HG02642 (cell line): ENCODE data around the gene CHRNA9.

Source experiments
- ATAC-seq: cut with Tn5 transposase; IDR thresholded peaks from one replicate; pipeline ENCODE4 v1.9.1; 2021; ENCODE audit warnings: mild to moderate bottlenecking; ENCODE audit not compliant: unreplicated experiment, poor library complexity

The CHRNA9 gene

DNA sequence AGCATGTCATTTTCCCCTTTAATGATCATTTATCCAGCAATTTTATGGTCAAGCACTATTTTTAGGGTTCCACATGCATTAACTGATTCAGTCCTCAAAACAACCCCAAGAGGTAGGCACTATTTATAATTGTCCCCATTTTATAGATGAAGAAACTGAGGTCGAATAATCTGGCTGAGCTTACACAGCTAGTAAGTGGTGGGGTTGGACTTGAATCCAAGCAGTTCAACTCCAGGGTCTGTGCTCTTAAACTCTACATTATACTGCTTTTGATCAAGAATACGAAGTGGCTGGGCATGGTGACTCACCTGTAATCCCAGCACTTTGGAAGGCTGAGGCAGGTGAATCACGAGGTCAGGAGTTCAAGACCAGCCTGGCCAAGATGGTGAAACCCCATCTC lies 3.2 kb upstream of the CHRNA9 start:
- no peak for ATAC-seq

DNA sequence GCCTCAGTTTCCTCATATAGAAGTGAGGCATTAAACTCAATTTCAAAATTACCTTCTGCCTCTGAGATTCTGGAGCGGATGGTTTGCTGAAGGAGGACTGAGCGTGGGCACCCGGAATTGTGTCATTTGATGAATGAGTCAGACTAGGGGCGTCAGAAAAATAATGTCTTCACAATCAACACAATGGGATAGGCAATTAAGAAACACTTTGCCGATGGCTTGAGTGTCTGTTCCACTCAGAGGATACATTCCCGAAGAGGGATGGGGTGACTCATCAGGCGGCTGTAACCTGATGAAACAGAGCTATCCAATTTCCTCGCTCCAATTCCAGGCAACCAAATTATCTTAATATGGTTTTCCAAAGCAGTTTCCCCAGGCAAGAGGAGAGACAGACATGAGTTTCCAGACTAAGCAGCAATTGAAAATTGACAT lies 1.2 kb upstream of the CHRNA9 start:
- no peak for ATAC-seq

DNA sequence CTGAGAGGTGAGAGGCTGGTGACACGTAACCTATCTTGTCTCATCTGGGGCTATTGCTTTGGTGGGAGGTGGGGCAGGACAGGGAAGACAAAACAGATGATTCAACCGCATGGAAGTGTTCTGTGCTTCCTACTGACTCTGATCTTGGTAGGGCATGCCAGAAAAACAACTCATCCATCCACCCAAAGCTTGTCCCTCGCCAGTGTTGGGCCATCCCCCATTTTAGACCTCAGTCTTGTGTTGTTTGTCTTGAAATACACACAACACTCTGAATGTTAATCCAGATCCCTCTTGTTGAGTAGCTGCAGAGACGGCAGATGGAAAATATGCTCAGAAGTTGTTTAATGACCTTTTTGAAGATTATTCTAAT lies 377 bp downstream of the CHRNA9 start:
- ATAC-seq = no peak

DNA sequence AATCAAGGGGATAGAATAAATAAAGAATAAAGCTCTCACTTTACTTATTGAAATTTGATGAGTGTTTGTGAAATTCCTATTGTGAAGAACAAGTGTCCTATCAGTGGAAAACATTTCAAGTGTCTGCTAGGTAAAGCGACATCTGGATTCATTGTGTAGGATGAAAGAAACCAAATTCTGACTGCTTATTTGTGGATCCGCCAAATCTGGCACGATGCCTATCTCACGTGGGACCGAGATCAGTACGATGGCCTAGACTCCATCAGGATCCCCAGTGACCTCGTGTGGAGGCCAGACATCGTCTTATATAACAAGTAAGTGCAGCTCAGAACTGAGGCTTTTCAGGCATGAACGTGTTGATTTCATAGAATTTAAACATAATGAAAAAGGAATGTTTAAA lies 1.9 kb downstream of the CHRNA9 start:
- no peak for ATAC-seq

DNA sequence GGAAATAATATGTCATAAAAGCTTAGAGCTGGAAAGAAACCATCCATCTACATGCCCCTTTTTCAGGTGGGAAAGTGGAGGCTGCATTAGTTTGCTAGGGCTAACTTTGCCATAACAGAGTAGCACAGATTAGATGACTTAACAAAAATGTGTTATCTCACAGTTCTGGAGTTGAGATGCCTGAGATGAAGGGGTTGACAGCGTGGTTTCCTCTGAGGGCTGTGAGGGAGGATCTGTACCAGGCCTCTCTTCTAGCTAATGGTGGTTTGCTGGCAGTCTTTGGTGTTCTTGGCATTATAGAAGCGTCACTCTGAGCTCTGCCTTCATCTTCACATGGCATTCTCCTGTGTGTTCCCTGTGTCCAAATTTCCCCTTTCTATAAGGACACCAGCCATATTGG lies 2.4 kb downstream of the CHRNA9 start:
- no peak for ATAC-seq

DNA sequence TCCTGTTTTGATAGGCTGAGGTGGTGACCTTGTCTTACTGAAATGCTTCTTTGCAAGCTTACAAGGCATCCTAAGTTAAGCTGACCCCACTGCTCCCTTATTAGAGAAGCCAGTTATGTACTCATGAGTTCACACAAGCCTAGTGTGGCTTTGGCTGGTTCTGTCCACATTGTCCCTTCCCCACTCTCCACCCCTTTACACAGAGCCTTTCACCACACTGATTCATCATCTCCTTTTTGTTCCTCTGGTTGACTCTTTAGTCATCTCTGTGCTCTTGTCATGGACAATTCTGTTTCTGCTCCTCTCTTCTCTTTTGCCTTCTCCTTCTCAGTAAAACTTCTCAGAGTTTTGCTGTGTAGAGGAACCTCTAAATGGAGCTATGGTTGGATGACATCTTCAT lies 4.9 kb downstream of the CHRNA9 start:
- ATAC-seq = no peak

DNA sequence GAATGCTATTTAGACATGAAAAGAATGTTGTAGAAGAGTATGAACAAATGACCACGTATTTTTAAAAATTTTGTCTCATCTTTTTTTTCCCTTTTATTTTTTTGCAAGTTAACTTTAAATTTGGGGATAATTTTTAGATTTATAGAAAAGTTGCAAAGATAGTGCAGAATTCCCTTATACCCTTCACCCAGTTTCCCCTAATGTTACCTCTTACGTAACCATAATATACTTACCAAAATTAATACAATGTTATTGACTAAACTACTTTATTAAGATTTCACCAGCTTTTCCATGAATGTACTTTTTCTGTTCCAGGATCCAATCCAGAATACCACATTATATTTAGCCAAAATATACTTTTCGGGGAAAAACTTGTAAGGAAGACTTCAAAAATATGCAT lies 12.3 kb downstream of the CHRNA9 start:
- ATAC-seq = no peak

DNA sequence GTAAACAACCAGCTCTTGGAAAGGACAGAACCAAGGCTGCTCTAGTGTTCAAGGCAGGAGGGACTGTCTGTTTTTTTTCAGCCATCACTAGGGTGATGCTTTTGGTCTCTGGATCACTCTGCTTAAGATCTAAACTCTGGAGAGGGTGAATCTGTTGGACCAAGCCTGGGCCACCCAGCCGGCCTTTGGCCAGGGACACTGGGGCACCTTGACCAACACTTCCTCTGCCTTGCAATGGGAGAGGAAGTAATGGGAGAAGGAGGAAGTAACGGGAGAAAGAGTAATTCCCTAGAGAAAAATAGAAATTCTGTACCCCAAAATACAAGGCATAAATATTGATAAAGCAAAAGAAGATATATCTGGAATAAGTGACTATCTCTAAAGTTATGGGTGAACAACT lies 12.9 kb downstream of the CHRNA9 start:
- no peak for ATAC-seq

DNA sequence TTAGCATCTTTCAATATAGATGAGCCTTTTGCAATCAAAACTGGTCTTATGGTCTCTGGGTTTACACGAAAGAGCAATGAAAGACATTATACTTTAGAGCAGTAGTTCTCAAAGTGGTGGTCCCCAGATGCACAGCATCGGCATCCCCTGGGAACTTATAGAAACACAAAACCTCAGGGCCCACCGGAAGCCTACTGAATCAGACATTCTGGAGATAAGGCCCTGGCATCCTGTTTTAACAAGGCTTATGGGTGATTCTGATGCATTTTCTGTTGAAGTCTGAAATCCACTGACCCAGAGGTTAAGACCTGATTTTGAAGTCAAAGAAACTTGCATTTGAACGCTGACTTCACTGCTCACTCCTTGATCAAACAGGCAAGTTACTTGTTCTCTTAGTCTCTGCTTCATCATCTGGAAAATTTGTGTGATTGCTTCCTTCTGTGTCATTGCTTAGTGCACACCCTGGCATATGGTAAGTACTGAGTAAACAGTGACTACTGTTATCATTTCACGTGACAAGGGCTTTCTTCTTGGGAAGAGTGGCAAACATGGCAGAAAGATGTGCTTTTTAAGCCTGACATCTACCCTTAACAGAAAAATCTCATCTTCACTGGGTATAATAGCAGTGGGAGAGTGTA lies 14.5 kb downstream of the CHRNA9 start:
- ATAC-seq = no peak

DNA sequence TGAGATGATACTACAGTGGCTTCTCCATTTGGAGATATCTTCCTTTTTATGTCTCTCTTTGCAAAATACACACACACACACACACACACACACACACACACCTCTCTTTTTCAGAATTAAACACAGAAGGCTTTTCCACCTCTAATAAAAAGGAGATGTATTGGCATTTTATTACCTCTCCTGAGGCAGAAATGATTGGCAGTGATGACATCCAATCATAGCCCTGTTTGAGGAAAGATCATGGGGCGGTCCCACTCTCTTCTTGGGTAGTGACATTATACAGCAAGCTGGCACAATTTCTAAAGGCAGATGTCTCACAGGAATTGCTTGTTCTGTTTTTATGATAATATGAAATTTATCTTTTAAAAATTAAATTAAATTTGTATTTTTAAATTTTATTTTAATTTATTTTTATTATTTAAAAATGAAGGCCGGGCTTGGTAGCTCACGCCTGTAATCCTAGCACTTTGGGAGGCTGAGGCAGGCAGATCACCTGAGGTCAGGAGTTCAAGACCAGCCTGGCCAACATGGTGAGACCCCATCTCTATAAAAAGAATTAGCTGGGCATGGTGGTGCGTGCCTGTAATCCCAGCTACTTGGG lies 15.6 kb downstream of the CHRNA9 start:
- ATAC-seq = no peak

DNA sequence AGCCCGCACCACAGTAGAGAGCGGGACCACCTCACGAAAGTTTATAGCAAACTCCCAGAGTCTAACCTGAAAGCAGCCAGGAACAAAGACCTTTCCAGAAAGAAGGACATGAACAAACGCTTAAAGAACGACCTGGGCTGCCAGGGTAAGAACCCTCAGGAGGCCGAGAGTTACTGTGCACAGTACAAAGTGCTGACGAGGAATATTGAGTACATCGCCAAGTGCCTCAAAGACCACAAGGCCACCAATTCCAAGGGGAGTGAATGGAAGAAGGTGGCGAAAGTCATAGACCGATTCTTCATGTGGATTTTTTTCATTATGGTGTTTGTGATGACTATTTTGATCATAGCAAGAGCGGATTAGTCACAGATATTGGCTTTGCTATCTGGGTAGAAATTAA lies 19.0 kb downstream of the CHRNA9 start:
- no peak for ATAC-seq

DNA sequence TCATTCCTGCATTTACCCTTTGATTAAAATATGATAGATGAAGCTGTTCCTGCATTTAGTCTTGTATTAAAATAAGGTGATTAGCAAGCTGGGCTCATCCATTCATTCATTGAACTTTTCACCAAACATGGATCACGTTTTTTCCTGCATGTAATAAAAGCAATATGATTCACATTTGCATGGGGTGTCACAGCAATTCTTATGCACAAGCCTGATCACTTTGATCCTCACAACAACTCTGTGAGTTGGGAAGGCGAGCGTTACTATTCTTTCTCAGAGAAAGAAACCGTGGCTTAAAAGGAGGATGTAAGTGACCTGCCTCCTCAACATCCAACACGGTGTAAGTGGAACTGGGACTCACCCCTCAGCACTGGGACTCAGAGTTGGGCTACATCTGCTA lies 20.0 kb downstream of the CHRNA9 start:
- ATAC-seq = no peak

DNA sequence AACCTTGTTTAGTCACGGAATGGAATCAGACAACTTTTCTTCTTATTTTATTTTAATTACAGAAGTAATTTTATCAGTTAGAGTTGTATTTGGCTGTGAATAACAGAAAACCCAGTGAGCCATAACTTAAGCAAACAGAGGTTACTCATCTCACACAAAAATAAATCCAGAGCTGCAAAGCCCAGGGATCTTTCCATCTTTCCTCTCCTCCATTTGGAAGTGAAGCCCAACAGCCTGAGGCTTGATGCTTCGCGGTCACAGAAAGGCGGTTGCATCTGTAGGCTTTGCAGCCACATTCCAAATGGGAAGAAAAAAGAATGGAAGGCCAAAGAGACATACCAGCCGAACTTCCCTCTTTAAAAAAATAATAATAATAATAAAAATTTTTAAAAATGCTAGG lies 22.6 kb downstream of the CHRNA9 start:
- ATAC-seq = no peak

DNA sequence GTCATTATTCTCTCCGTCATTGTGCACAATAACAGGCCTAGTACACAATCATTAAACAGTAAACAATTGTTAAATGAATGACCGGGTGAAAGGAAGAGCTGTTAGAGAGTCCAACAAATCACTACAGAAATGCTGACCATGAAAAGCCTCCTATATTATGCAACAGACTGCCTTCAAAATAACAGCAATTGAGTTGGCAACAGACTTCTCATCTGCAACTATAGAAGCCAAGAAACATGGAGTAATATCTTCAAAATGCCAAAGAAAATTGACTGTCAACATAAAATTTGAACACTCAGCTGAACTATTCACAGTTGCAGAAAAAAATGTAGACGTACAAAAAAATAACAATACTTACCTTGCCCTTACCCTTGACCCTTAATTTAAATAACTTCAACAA lies 26.2 kb downstream of the CHRNA9 start:
- no peak for ATAC-seq

DNA sequence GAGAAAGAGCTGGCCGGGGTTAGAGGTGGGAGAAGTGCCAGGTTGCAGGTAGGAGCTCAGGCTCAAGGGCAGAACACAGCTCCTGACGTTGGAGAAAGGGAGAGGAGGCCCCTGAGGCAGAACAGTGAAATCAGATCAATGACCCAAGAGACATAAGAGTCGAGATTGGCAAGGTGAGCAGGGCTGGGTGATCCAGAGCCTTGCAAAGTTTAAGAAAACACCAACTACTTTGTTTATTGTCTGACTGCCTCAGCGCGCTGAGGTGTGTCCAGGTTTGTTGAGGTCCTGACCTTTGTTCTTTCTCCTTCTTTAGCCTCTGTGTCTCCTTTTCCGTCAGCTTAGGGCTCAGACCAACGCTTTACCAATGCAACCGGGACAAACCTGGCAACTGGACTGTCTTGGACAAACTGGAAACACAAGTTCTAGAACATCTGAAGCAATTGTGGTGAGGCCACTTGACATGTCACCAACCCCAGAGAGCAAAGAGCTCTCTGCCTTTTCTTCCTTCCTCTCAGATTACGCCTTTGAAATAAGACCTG lies 28.3 kb downstream of the CHRNA9 start:
- ATAC-seq = no peak

DNA sequence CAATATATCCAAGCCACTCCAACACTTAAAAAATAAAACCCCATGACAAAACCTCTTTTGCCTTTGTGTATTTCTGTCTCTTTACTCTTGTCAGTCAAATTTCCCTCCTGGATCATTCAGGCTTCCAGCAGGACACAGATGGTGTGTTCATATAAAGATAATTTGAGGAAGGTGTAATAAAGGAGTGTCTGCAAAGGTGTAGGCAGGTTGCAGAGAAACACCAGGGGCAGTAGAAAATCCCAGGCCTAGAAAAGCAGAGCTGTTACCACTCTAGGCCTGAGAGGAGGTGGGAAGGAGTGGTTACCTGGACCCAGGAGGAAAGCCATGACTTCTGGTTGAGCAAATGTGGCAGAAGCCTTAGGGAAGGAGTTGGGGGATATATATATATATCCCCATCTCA lies 28.8 kb downstream of the CHRNA9 start:
- no peak for ATAC-seq

DNA sequence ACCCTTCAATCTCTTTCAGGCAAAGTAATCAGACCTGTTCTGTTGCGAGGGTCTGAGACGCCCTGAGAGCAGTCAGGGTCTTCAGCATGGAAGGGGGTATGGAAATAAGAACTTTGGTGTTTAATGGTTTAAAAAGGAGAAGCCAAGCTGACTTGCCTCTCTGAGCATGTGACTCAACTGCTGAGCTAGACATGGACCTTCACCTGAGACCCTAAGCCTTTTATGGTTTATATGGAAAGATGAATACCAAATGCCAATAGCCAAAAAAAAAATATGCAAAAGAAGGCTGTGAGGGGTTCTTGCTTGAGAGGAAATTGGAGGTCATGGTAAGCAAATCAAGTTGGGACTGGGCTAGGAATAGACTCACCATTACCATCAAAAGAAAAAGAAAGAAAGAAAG lies 30.6 kb downstream of the CHRNA9 start:
- ATAC-seq = no peak

DNA sequence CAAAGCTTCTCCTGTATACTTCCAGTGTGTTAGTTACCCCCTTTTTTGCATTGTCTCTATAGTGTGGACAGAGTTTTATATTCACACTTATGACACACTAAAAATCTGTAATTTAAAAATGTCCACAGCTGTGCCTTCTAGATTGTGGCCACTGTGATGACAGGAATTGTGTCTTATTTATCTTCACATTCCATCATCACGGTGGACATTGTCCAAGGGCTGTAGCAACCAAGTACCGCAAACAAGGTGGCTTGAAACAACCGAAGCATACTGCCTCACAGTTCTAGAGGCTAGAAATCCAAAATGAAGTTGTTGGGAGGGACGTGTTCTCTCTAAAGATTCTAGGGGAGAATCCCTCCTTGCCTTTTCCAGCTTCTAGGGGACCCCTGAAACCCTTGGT lies 32.3 kb downstream of the CHRNA9 start:
- ATAC-seq = no peak

DNA sequence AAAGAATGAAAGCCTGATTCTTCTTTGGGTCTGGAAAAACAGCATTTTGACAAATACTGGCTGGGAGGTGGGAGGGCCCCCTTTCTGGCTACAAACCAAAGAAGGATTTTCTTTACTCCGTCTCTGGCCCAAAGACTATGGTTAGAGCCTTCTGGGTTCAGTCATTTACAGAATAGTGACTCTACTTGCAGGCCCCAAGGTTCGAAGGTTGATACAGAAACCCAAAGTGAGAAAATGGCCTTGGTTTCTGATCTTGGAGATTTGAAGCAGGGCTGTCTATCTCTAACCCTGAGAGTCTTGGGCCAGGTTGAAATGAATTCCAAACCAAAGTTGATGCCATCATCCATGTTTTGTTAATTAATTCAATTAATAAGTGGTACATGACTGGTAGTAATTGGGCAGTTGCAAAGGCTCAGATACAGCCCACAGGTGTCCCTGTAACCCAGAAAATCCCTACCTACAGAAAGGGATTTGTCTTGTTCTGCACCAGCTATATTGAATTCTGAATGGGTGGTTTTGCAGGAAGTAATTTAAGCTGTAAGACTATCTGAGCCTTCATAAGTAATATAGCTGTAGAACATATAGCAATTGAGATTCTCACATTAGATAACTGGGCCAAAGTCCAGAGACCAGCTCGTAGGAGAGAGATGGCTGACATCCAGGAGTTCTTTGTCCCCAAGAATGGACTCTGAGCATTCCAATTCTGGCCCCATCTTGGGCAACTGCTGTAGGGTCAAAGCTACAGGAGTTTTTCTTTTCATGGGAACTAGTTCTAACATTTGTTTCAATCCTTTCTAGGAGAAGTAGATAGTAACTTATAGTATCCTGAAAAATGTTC lies 34.5 kb downstream of the CHRNA9 start:
- peak; percentile 70 for ATAC-seq

DNA sequence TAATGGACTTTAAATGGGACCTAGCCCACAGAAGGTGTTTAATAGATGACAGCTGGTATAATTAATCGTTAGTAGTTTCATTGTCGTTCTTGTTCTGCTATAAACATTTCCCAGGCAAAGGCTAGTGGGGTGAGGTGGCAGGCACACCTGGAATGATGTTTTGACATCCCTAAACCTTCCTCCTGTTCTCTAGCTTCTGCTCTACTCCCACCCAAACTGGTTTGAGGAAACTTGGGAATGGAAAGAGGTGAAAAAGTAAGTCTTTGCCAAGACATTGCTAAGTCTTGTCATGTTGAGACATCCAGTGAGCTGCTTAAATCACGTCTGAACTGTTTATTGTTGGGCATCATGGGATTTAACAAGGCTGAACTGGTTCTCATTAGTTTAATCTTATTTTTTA lies 37.5 kb downstream of the CHRNA9 start:
- no peak for ATAC-seq

DNA sequence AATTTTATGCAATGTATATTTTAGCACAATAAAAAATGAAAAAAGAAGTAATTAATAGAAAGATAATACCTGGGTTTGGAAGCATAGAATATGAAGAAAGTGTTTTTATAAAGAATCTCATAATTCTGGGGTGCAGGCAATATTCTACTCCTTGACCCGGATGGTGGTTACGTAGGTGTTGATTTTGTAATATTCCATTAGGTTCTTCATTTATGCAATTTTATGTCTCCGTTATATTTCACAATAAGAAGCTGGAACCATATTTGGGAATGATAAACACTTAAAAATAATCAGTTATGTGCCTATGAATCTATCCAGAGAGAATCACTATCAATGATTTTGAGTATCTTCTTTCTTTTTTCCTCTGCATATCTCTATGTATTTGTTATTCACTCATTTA lies 38.5 kb downstream of the CHRNA9 start:
- no peak for ATAC-seq
